HepG2 (cell line): ENCODE results near the gene TNFAIP8L3. TPM values are rescaled to one million over a fixed set of nuclear protein-coding genes. Genes with fewer than 3 reads are reported as not detected.

Source experiments
- ATAC-seq: fragments of 200-7000 bp; cut with Tn5 transposase; 3 replicates; pipeline ENCODE4 v1.9.1; 2020; ENCODE audit warnings: mild to moderate bottlenecking, moderate library complexity
- BruUV-seq: library from RNA; stranded (reverse); fragments of 400-500 nt; replicated peaks from 2 replicates; lab custom pipeline; 2021; lab: Mats Ljungman, UMichigan
- CTCF ChIA-PET: fragments of 300-600 bp; formaldehyde crosslinking; extraction: SDS; loops from one replicate; lab custom pipeline; 2021; ENCODE audit warnings: low total read pairs, inconsistent platforms, low intra/inter-chr PET ratio; lab: Yijun Ruan, JAX
- POLR2A ChIA-PET: fragments of 350-600 bp; sonication (Branson Sonifier 250); formaldehyde crosslinking; loops from one replicate; lab custom pipeline; 2020; ENCODE audit warnings: antibody characterized with exemption, inconsistent platforms; lab: Yijun Ruan, JAX
- DNase-seq: peaks from one replicate; pipeline ENCODE4 v3.0.0-alpha.2; 2015; ENCODE audit warnings: low spot score
- FAIRE-seq: peaks from 3 replicates; lab custom pipeline; 2011; peaks lifted over from hg19 to GRCh38; lab: Jason Lieb, UNC
- H2AFZ ChIP-seq: one replicate; pipeline ENCODE4 v1.6.1; 2011; ENCODE audit warnings: low read length, inconsistent platforms
- H3K27ac ChIP-seq: fragments of 300-600 bp; 3 replicates; pipeline ENCODE4 v1.8.0; 2011; ENCODE audit warnings: mixed run types, mild to moderate bottlenecking, mixed read lengths, low read length, inconsistent platforms; ENCODE audit not compliant: insufficient read depth; ENCODE audit errors: extremely low read length
- H3K27me3 ChIP-seq, 2 experiments: fragments of 200-600 bp in 1 of 2; 2 replicates in 1 of 2; 3 replicates in 1 of 2; pipeline versions ENCODE4 v1.6.0 to v1.8.0; 2011; ENCODE audit warnings: low read length in 2 of 2, mild to moderate bottlenecking in 2 of 2, moderate library complexity in 2 of 2, inconsistent platforms in 1 of 2; ENCODE audit not compliant: insufficient read depth in 2 of 2, control insufficient read depth in 1 of 2
- H3K36me3 ChIP-seq, 2 experiments: fragments of 200-600 bp in 1 of 2; replicated peaks in 1 of 2; 2 replicates in 1 of 2; 3 replicates in 1 of 2; pipeline versions ENCODE4 v1.5.1 to v1.8.0; 2011; ENCODE audit warnings: low read length in 2 of 2, inconsistent platforms in 1 of 2; ENCODE audit not compliant: insufficient read depth in 2 of 2, control insufficient read depth in 1 of 2
- H3K4me1 ChIP-seq: 2 replicates; pipeline ENCODE4 v1.5.1; 2012; ENCODE audit warnings: low read length, inconsistent platforms; ENCODE audit not compliant: insufficient read depth
- H3K4me2 ChIP-seq: 2 replicates; pipeline ENCODE4 v1.6.0; 2011; ENCODE audit warnings: low read depth, low read length, inconsistent platforms
- H3K4me3 ChIP-seq, 3 experiments: fragments of 200-600 bp in 1 of 3; sonication (generic), shearing (Covaris generic) in 1 of 3; replicated peaks in 1 of 3; 2 replicates each; pipeline ENCODE4 v1.5.1; 2011 to 2016; ENCODE audit warnings: low read length in 3 of 3, inconsistent platforms in 2 of 3, low read depth in 2 of 3, mild to moderate bottlenecking in 2 of 3, control low read depth in 1 of 3, mixed read lengths in 1 of 3; ENCODE audit not compliant: insufficient read depth in 1 of 3
- H3K79me2 ChIP-seq: one replicate; pipeline ENCODE4 v1.6.1; 2011; ENCODE audit warnings: low read length, inconsistent platforms; ENCODE audit not compliant: insufficient read depth
- H3K9ac ChIP-seq: 2 replicates; pipeline ENCODE4 v1.6.0; 2011; ENCODE audit warnings: mild to moderate bottlenecking, low read depth, low read length, inconsistent platforms; ENCODE audit not compliant: insufficient read depth
- H3K9me3 ChIP-seq: 2 replicates; pipeline ENCODE4 v1.5.1; 2012; ENCODE audit warnings: mild to moderate bottlenecking, low read length
- H4K20me1 ChIP-seq: 2 replicates; pipeline ENCODE4 v1.6.0; 2011; ENCODE audit warnings: inconsistent platforms, mild to moderate bottlenecking, low read length, moderate library complexity; ENCODE audit not compliant: insufficient read depth
- ZSCAN30 ChIP-seq: sonication (generic); formaldehyde crosslinking; IDR thresholded peaks from 2 replicates; pipeline ENCODE4 v1.5.0; 2020; ENCODE audit warnings: mild to moderate bottlenecking, missing genetic modification reagents
- WGBS: methylation state at CpG from one replicate; pipeline ENCODE4 v1.1.6; 2017; ENCODE audit warnings: low lambda C conversion rate; 5-methylcytosine and 5-hydroxymethylcytosine counted together
- in situ Hi-C: cut with HindIII; loops from 2 replicates; pipeline ENCODE4 v1.10.0; 2017; ENCODE audit warnings: low pct_unique_long_range_greater_than_20kb; ENCODE audit not compliant: extremely low pct_ligation_motif_present
- intact Hi-C: fragments of 100-400 bp; cut with micrococcal nuclease; formaldehyde crosslinking; loops from one replicate; pipeline ENCODE4 v1.10.0; 2022; ENCODE audit not compliant: unreplicated experiment
- polyA plus RNA-seq, 8 experiments: library from polyadenylated mRNA; depleted of rRNA in 3 of 8; stranded (reverse) in 7 of 8; unstranded in 1 of 8; fragments of >200 nt; fragmentation: Illumina TruSeq in 4 of 8; extraction: Trizol in 4 of 8; gene quantifications; 2 replicates each; pipeline versions ENCODE4 v1.2.1 to v1.2.3, GENCODE V29; 2011 to 2016; ENCODE audit warnings: low read depth in 4 of 8, missing spikeins in 1 of 8, mixed read lengths in 1 of 8; ENCODE audit not compliant: insufficient read depth in 1 of 8
- total RNA-seq, 5 experiments: library from RNA; depleted of rRNA; stranded (reverse); fragments of >200 nt; fragmentation: Illumina TruSeq; extraction: Trizol; gene quantifications; 2 replicates each; pipeline ENCODE4 v1.2.3, GENCODE V29; 2016; ENCODE audit warnings: low read depth in 1 of 5
- TF ChIP-seq, protein P1 (sequence below), 2 experiments: sonication (generic) in 1 of 2; formaldehyde crosslinking in 1 of 2; IDR thresholded peaks; 2 replicates each; pipeline versions ENCODE4 v1.6.1 to v1.9.0; 2014 to 2022; ENCODE audit warnings: antibody characterized with exemption in 1 of 2, borderline replicate concordance in 1 of 2, inconsistent platforms in 1 of 2, low read depth in 1 of 2, missing genetic modification reagents in 1 of 2

The TNFAIP8L3 gene
- total and polyA plus RNA-seq, 2 of the 13 experiments (the other 11 are each of a cell fraction or from before 2014, with no cell fraction given) = 0.15 to 4.0 TPM

DNA sequence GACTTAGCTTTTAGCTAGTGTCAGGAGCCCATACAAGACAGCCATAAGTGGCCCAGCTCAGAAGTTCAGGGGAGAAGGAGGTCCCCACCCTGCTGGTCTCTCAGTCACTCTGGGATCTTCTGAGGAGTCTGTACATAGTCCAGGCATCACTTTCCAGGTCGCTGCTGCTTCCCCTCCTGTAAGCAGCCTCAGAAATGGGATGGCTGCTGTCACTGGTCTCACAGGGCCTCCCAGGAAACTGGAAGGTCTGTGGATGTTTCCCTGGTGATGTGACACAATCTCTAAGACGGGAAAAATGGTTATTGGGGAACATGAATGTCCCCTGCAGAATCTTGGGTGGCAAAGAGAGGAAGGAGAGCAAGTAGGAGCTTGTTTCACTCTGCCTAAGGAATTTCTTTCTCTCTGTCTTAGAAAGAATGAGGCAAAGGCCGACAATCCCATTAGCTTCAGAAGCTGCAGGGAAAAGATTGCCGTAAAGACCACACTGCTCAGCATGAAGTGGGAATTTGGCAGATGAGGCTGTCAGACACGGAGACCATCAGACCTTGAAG, 43.2 kb upstream of the TNFAIP8L3 start:
- Histone ChIP-seq H3K36me3 (no peaks in the 10 kb centered on the region; a peak in 1 of 5 replicates), H3K79me2 (no peaks in the 10 kb centered on the region), H3K27ac (no peak overlapping the region), H3K4me1 (peaks cover 5% of the 10 kb centered on the region), H3K27me3 (no peaks in the 10 kb centered on the region), H3K9ac (no peak overlapping the region), H3K4me3 (no peak overlapping the region), H2AFZ (no peak overlapping the region), H3K4me2 (no peak overlapping the region), H3K9me3 (no peaks in the 10 kb centered on the region), H4K20me1 (no peaks in the 10 kb centered on the region; the same call in 1 of the 2 replicates)
- WGBS = 65% methylated on average over 5 of the region's 5 CpGs
- ChIA-PET CTCF (no interaction called here), POLR2A (no interaction called here)
- no TSS peak for BruUV-seq
- no peak for FAIRE-seq
- in situ Hi-C loops = no loop called here
- no peak for ATAC-seq
- DNase-seq = no peak
- TF ChIP-seq ZSCAN30 (CRISPR knock-in tag) = no peak
- TF ChIP-seq, protein P1, sequence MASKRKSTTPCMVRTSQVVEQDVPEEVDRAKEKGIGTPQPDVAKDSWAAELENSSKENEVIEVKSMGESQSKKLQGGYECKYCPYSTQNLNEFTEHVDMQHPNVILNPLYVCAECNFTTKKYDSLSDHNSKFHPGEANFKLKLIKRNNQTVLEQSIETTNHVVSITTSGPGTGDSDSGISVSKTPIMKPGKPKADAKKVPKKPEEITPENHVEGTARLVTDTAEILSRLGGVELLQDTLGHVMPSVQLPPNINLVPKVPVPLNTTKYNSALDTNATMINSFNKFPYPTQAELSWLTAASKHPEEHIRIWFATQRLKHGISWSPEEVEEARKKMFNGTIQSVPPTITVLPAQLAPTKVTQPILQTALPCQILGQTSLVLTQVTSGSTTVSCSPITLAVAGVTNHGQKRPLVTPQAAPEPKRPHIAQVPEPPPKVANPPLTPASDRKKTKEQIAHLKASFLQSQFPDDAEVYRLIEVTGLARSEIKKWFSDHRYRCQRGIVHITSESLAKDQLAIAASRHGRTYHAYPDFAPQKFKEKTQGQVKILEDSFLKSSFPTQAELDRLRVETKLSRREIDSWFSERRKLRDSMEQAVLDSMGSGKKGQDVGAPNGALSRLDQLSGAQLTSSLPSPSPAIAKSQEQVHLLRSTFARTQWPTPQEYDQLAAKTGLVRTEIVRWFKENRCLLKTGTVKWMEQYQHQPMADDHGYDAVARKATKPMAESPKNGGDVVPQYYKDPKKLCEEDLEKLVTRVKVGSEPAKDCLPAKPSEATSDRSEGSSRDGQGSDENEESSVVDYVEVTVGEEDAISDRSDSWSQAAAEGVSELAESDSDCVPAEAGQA (IDR thresholded peaks at IDR 0.05; ENCODE audit: low read depth) = no peak
- TF ChIP-seq, protein P1 (CRISPR knock-in tag; IDR thresholded peaks at IDR 0.05; ENCODE audit: borderline replicate concordance) = no peak
- TF ChIP-seq, all 625 proteins: peak for 0
- intact Hi-C loops = no loop called here
